ENCODE measurements around the gene CYTH3. TPM values are rescaled to one million over a fixed set of nuclear protein-coding genes. Genes with fewer than 3 reads are reported as not detected.

CYTH3 gene
- total RNA-seq, 1 donor from 2014 or later, result 7.9 TPM

- ATAC-seq, result no peak
Measured at GRCh38 chr7:6182993-6183392, 89.4 kb downstream of the CYTH3 start.

GRCh38 chr7:6181136-6181535, 91.3 kb downstream of the CYTH3 start:
- no peak for ATAC-seq

GRCh38 chr7:6180344-6180725, 92.1 kb downstream of the CYTH3 start:
- no peak for ATAC-seq

DNA sequence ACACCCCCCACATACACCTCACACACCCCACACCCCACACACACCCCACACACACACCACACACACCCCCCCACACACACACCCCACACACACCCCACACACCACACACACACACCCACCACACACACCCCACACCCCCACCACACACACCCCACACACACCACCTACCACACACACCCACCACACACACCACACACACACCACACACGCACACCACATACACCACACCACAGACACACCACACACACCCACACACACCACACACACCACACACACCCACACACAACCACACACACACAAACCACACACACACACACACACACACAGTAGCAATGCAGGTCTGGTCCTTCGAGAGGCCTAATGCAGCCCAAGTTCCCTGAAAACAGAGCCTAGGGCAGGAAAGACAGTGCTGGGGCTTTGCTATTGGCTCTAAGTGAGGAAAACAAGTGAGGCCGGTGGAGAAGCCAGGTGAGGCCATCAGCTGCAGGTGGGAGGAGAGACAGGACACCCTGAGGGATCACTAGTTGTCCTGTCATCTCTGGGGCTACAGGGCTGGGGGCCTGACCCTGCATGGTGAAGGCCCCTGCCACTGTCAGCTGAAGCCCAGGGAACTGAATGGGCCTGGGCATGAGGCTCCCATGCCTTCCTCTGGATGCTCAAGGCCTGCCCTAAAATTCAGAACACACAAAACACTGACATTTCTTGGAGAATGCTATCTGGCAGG, 92.6 kb downstream of the CYTH3 start:
- ATAC-seq, result no peak

DNA sequence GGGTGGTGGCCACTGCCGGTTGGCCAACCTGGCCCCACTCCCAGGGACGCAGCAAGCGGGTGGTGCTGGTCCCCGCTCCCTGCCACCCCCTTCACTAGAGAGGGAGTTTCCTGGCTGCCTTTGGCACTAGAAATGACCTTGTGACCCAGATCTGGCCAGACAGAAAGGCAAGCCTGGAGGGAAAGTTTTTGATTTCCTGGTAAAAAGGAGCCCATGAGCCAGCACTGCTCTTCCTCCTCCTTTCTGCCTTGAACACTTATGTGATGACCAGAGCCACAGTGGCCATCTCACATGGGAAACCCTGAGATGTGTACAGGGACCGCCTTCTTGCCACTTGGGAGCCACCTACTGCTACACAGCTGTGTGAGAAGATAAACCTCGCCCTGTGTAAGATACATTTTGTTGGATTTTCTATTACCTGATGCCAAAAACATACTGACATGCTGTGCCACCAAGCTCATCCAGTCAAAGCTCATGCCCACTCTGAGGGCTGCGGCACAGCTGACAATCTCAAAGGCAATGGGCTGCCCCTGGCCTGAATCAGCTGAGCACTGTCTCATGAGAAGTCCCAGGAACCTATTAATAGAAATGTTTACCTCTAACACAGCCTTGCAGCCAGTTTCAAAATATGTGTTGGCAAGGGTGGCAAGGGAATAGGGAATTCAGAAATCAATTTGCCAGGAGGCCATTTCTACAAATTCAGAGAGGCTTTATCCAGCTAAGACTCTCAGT, 94.0 kb downstream of the CYTH3 start:
- no peak for ATAC-seq

GRCh38 chr7:6175645-6176044, 96.8 kb downstream of the CYTH3 start:
- no peak for ATAC-seq

- no peak for ATAC-seq
Measured at GRCh38 chr7:6172910-6173295, 99.5 kb downstream of the CYTH3 start.

GRCh38 chr7:6172224-6172909, 100.1 kb downstream of the CYTH3 start:
- no peak for ATAC-seq

GRCh38 chr7:6171532-6172223, 100.7 kb downstream of the CYTH3 start:
- ATAC-seq, result no peak

GRCh38 chr7:6170571-6171531, 101.6 kb downstream of the CYTH3 start:
- peak; percentile 29 for ATAC-seq

DNA sequence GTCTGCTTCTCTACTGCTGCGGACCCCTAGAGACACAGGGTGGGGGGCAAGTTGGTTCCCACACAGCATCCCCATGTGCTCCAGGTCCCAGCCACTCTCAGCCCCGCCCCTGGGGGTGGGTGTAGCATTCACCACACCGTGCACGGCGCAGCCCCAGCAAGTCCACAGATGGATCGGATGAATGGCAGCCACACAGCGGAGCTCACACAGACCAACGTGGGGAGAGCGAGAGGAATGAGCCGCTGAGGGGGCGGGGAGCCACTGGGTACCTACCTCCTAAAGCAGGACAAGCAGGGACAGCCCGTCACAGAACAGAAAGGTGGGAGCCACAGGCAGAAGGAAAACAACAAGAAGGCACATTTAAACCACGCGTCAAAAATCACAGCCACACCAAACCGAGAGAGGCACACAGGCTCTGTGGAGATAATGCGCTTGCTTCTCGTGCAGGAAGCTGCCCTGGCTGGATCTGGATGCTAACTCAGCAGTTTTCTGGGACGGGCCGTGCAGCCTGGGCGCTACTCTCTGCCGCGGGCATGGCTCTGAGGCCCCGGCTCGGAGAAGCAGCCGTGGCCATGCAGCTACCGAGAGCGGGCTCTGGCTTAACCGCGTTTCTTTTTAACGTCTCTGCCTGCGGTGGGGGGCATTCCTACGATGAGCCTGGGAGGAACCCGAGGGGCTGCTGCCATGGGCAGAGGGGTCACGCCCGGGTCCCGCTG, 102.5 kb downstream of the CYTH3 start:
- ATAC-seq, result no peak

GRCh38 chr7:6168477-6168868, 104.0 kb downstream of the CYTH3 start:
- no peak for ATAC-seq

DNA sequence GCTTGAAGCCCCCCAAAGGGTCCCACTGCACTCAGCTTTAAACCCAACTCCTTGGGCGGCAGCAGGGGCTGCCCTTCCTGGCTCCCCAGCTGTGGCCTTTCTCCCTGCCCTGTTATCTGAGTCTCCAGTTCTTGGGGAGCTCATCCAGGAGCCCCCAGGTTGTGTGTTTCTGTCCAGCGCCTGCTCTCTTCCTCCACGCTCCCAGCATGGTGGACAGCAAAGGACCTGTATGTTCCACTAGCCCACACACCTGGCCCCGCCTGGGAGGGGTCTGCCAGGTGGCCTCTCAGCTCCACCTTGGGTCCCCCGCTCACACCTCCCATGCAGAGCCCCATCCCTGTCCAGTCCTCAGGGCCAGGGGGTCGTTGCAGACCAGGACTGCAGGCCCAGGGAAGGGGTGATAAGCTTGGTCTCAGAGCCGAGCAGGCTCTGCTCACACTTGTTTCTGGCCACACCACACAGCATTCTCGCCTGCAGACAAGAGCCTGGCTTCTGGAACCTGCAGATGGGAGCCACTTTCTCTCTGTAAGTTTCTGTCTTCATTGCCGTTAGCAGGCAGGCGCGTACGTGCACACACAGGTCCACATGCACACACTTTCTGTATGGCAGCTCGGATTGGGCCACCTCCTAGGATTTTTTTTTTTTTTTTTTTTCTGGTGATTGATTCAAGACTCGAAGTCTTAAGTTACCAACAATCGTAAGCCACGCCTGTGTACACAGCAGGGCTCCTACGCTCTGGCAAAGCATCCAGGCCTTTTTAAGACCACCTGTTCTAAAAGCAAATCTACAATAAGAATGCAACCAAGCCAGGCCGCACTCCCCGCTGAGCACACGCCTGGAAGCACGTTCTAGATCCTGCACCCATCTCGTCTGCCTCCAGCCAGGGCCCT, 104.6 kb downstream of the CYTH3 start:
- ATAC-seq, result no peak

DNA sequence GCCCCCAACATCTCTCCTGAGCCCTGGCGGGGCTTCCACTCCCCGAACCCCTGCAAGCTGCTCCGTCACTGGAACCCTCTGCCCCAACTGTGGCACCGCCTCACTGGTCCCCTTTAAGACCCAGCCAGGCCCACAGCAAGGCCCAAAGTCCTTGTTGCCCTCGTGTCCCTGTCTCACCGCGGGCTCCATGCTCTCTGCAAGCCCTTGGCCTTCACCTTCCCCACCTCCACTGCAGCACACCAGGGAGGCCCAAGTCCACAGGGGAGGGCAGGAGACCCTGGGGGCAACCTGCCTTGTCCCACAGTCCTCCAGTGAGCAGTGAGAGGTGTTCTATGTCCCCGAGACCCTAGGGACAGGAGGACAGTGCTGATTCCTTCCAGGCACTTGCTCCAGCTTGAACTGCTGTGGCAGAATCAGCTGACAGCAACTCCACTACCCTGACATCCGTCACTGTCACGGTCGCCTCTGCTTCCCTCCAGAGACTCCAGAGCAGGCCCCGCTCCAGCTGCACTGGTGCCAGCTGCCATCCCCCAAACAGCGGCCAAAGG, 105.3 kb downstream of the CYTH3 start:
- no peak for ATAC-seq

GRCh38 chr7:6166443-6166891, 106.0 kb downstream of the CYTH3 start:
- ATAC-seq, result no peak

- no peak for ATAC-seq
Measured at GRCh38 chr7:6165521-6166320, 106.7 kb downstream of the CYTH3 start.

DNA sequence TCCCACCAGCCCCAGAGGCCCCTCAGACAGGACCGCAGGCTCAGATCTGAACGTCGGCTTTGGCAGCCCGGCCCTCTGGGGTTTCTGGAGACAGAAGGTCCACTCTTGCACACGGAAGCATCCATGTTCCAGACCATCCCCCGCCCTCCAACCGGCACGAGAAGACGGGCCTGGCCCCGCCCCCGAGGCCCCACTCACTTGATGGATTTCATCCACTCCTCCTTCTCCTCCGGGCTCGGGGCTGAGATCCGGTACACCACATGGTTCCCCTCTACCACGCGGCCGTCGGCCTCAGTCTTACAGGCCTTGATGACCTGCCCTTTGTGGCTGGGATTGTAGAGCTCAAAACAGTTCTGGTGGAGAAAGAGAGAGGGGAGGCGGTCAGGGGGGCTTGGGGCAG, 107.3 kb downstream of the CYTH3 start:
- ATAC-seq, result no peak

GRCh38 chr7:6164491-6164890, 107.9 kb downstream of the CYTH3 start:
- ATAC-seq, result no peak

- no peak for ATAC-seq
Measured at GRCh38 chr7:6164010-6164409, 108.4 kb downstream of the CYTH3 start.

Measured in esophagus mucosa (tissue), 1 donor.